ENCODE measurements around the gene ARFGEF2. TPM values are rescaled to one million over a fixed set of nuclear protein-coding genes. Genes with fewer than 3 reads are reported as not detected.
"Not testable (repeated sequence)": the region's sequence is repeated elsewhere in the genome, so short reads cannot be mapped to it uniquely, and the experiment has no call there.

Gene ARFGEF2
- total and polyA plus RNA-seq, 2 experiments from 2014 or later = 10.9 to 48.0 TPM

DNA sequence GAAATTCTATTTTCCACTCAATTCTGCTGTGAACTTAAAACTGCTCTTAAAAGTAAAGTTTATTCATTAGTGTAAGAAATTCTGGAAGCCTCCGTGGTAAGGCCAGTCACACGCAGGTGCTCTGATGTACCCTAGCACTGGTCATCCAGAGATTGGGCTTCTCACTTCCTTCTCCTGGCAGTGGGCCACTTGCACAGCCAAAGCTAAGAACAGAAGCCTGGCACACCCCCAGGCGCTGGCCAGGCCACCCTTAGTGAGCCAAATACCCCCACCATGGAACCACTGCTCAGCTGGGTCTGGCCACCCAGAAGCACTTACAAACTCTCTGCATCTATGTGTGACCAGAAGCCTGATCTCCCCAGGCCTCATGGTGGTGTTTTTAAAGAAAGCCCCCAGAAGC, 35.3 kb upstream of the ARFGEF2 start:
- Histone ChIP-seq H3K9me2 (replicated peaks; ENCODE audit: insufficient read depth) (no peaks in the 10 kb centered on the region), H4K20me1 (ENCODE audit: insufficient read depth, poor library complexity, severe bottlenecking) (no peaks in the 10 kb centered on the region), H3K79me2 (no peaks in the 10 kb centered on the region), H3K4me2 (no peak overlapping the region), H3K4me3 (no peak overlapping the region), H3K4me1 (ENCODE audit: insufficient read depth) (no peaks in the 10 kb centered on the region), H3K9me3 (ENCODE audit: low read depth) (no peaks in the 10 kb centered on the region), H2AFZ (no peak overlapping the region), H3K36me3 (replicated peaks; ENCODE audit: insufficient read depth, low read depth) (no peaks in the 10 kb centered on the region), H3K27me3 (no peaks in the 10 kb centered on the region), H3K27ac (no peak overlapping the region)
- WGBS (ENCODE audit: low lambda C conversion rate, missing lambda C conversion rate) = 98% methylated on average over 3 of the region's 3 CpGs
- no peak for DNase-seq (ENCODE audit: low spot score)
- no peak for TF ChIP-seq EZH2phosphoT487 (IDR thresholded peaks at IDR 0.05; ENCODE audit: low read depth, severe bottlenecking, unreplicated experiment)

DNA sequence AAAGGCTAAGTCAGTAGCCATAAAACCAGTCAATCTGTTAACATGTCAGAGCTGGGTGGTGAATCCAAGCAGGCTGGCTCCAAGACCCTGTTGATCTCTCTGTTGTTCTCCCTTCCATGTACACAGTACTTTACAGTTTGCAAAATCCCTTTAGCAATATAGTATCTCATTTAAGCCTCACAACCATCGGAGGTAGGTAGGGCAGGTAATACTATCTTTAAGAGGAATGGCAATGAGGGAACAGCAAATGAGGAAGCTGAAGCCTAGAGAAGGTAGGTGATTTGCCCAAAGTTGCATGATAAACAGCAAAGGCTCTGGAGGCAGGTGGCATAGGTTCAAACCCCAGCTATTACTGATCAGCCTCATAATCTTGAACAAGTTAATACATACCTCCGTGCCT, 34.7 kb upstream of the ARFGEF2 start:
- no peaks in the 10 kb centered on the region for H3K4me1 ChIP-seq (ENCODE audit: insufficient read depth)
- no peak overlapping the region for H3K27ac ChIP-seq
- H3K36me3 ChIP-seq (replicated peaks; ENCODE audit: insufficient read depth, low read depth) = no peaks in the 10 kb centered on the region
- TF ChIP-seq, protein P1, sequence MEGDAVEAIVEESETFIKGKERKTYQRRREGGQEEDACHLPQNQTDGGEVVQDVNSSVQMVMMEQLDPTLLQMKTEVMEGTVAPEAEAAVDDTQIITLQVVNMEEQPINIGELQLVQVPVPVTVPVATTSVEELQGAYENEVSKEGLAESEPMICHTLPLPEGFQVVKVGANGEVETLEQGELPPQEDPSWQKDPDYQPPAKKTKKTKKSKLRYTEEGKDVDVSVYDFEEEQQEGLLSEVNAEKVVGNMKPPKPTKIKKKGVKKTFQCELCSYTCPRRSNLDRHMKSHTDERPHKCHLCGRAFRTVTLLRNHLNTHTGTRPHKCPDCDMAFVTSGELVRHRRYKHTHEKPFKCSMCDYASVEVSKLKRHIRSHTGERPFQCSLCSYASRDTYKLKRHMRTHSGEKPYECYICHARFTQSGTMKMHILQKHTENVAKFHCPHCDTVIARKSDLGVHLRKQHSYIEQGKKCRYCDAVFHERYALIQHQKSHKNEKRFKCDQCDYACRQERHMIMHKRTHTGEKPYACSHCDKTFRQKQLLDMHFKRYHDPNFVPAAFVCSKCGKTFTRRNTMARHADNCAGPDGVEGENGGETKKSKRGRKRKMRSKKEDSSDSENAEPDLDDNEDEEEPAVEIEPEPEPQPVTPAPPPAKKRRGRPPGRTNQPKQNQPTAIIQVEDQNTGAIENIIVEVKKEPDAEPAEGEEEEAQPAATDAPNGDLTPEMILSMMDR (IDR thresholded peaks at IDR 0.05; ENCODE audit: poor library complexity) = no peak
- no peak for TF ChIP-seq EZH2 (IDR thresholded peaks at IDR 0.05; ENCODE audit: borderline replicate concordance)
- no peak for TF ChIP-seq EZH2phosphoT487 (IDR thresholded peaks at IDR 0.05; ENCODE audit: low read depth, severe bottlenecking, unreplicated experiment)
- H3K9me3 ChIP-seq (ENCODE audit: low read depth) = no peaks in the 10 kb centered on the region
- no peak overlapping the region for H3K4me3 ChIP-seq
- H2AFZ ChIP-seq = no peak overlapping the region
- H3K9me2 ChIP-seq (replicated peaks; ENCODE audit: insufficient read depth) = no peaks in the 10 kb centered on the region
- peaks cover 4% of the 10 kb centered on the region for H3K27me3 ChIP-seq
- 78% methylated on average over 2 of the region's 2 CpGs for WGBS (ENCODE audit: low lambda C conversion rate, missing lambda C conversion rate)
- H4K20me1 ChIP-seq (ENCODE audit: insufficient read depth, poor library complexity, severe bottlenecking) = no peaks in the 10 kb centered on the region
- H3K79me2 ChIP-seq = no peaks in the 10 kb centered on the region
- no peak overlapping the region for H3K4me2 ChIP-seq
- no peak for DNase-seq (ENCODE audit: low spot score)

DNA sequence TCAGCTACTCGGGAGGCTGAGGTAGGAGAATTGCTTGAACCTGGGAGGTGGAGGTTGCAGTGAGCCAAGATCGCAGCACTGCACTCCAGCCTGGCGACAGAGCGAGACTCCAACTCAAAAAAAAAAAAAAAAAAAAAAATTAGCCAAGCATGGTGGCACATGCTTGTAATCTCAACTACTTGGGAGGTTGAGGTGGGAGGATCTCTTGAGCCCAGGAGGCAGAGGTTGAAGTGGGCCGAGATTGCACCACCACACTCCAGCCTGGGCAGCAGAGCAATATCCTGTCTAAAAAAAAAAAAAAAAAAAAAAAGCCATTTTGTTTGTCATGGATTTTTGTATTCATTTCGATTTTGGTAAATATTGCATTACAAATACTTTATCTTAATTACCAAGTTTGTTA, 33.0 kb upstream of the ARFGEF2 start:
- not testable (repeated sequence) for H3K27ac ChIP-seq; H3K9me2 ChIP-seq (replicated peaks; ENCODE audit: insufficient read depth); DNase-seq (ENCODE audit: low spot score); H3K4me3 ChIP-seq; H3K36me3 ChIP-seq (replicated peaks; ENCODE audit: insufficient read depth, low read depth); H3K9me3 ChIP-seq (ENCODE audit: low read depth); H3K79me2 ChIP-seq; H4K20me1 ChIP-seq (ENCODE audit: insufficient read depth, poor library complexity, severe bottlenecking); H3K4me1 ChIP-seq (ENCODE audit: insufficient read depth); H3K4me2 ChIP-seq; H2AFZ ChIP-seq; H3K27me3 ChIP-seq
- WGBS (ENCODE audit: low lambda C conversion rate, missing lambda C conversion rate) = 92% methylated on average over 6 of the region's 6 CpGs

- H3K27me3 ChIP-seq = peaks cover 10% of the 10 kb centered on the region
- 90% methylated on average over 3 of the region's 3 CpGs for WGBS (ENCODE audit: low lambda C conversion rate, missing lambda C conversion rate)
Measured at GRCh38 chr20:48889140-48889790, 32.2 kb upstream of the ARFGEF2 start.

More at GRCh38 chr20:48889140-48889790, 32.2 kb upstream of the ARFGEF2 start:
- Histone ChIP-seq H2AFZ (no peak overlapping the region), H3K4me1 (ENCODE audit: insufficient read depth) (no peaks in the 10 kb centered on the region), H3K4me3 (no peak overlapping the region), H3K4me2 (no peak overlapping the region), H3K36me3 (replicated peaks; ENCODE audit: insufficient read depth, low read depth) (no peaks in the 10 kb centered on the region), H3K9me2 (replicated peaks; ENCODE audit: insufficient read depth) (no peaks in the 10 kb centered on the region), H4K20me1 (ENCODE audit: insufficient read depth, poor library complexity, severe bottlenecking) (no peaks in the 10 kb centered on the region), H3K9me3 (ENCODE audit: low read depth) (no peaks in the 10 kb centered on the region), H3K79me2 (no peaks in the 10 kb centered on the region), H3K27ac (no peak overlapping the region)
- DNase-seq (ENCODE audit: low spot score) = no peak
- TF ChIP-seq EZH2 (IDR thresholded peaks at IDR 0.05; ENCODE audit: borderline replicate concordance) (no peak), EZH2phosphoT487 (IDR thresholded peaks at IDR 0.05; ENCODE audit: low read depth, severe bottlenecking, unreplicated experiment) (no peak)
- TF ChIP-seq, protein P1 (IDR thresholded peaks at IDR 0.05; ENCODE audit: poor library complexity) = no peak
